Mucosa of stomach (tissue), 1 donor: ENCODE data around the gene OAS3.
A peak's percentile ranks its signal among the peaks of the same experiment; 100 is the strongest.
"Not testable (repeated sequence)": the region's sequence is repeated elsewhere in the genome, so short reads cannot be mapped to it uniquely, and the experiment has no call there.

Experiments used
- H3K27me3 ChIP-seq: one replicate; pipeline ENCODE4 v1.7.0; 2013; ENCODE audit warnings: mild to moderate bottlenecking, low read length; ENCODE audit not compliant: control insufficient read depth, insufficient read depth
- H3K36me3 ChIP-seq: one replicate; pipeline ENCODE4 v1.7.0; 2013; ENCODE audit warnings: low read length; ENCODE audit not compliant: control insufficient read depth, insufficient read depth
- H3K4me1 ChIP-seq: one replicate; pipeline ENCODE4 v1.7.0; 2013; ENCODE audit warnings: mild to moderate bottlenecking, low read length; ENCODE audit not compliant: control insufficient read depth, insufficient read depth
- H3K4me3 ChIP-seq: one replicate; pipeline ENCODE4 v1.7.0; 2013; ENCODE audit warnings: low read length
- H3K9ac ChIP-seq: one replicate; pipeline ENCODE4 v1.7.0; 2013; ENCODE audit warnings: mild to moderate bottlenecking, low read length, moderate library complexity
- H3K9me3 ChIP-seq: one replicate; pipeline ENCODE4 v1.7.0; 2013; ENCODE audit warnings: mild to moderate bottlenecking, low read length, moderate library complexity; ENCODE audit not compliant: control insufficient read depth
- donor health status: Pancreatic carcinoma.

Gene OAS3

DNA sequence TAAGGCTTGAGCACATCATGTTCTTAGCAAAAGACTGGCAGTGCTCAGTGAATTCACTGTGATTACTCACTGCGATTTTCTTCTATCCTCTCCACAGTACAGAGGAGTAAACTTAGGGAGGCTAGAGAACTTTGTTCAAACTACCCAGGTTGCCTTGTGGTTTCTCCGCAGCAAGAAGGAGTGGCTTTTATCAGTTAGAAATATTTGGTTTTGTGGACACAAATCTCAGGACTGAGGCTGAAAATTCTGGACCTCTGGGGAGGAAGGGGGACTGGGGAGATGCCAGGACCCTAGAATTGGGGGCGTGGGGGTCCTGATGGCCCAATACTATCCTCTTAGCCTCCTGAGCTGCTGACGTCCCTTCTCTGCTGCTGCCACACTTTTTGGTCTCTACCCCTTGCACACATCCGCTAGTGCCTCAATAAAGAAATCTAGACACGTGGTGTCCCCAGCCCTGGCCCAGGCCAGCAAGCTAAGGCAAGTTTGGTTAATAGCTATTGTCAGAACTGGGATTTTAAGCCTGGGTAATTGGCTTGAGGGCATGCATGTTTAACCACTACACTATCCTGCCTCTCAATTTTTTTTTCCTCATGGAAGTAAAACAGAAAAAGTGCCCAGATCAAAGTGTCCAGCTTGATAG lies 40.9 kb downstream of the OAS3 start:
- Histone ChIP-seq H3K27me3 (no peaks in the 10 kb centered on the region), H3K9ac (peak overlapping the region; percentile 78), H3K4me1 (peaks cover 13% of the 10 kb centered on the region), H3K9me3 (no peaks in the 10 kb centered on the region), H3K4me3 (peak overlapping the region; percentile 65), H3K36me3 (no peaks in the 10 kb centered on the region)

DNA sequence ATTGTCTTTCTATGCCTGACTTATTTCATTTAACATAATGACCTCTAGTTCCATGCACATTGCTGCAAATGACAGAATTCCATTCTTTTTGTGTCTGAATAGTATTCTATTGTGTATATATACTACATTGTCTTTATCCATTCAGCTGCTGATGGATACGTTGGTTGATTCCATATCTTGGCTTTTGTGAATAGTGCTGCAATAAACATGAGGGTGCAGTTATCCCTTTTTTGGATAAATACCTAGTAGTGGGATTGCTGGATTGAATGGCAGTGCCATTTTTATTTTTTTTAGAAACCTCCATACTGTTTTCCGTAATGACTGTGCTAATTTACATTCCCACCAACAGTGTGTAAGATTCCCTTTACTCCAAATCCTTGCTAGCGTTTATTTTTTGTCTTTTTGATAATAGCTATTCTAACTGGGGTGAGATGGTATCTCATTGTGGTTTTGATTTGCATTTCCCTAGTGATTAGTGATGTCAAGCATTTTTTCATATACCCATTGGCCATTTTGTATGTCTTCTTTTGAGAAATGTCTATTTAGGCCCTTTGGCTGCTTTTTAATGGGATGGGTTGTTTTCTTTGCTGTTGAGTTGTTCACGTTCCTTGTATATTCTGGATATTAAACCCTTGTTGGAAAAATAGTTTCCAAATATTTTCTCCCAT lies 42.4 kb downstream of the OAS3 start:
- Histone ChIP-seq H3K36me3 (no peaks in the 10 kb centered on the region), H3K4me1 (peaks cover 13% of the 10 kb centered on the region), H3K9ac (no peak overlapping the region), H3K9me3 (no peaks in the 10 kb centered on the region), H3K27me3 (no peaks in the 10 kb centered on the region), H3K4me3 (no peak overlapping the region)

DNA sequence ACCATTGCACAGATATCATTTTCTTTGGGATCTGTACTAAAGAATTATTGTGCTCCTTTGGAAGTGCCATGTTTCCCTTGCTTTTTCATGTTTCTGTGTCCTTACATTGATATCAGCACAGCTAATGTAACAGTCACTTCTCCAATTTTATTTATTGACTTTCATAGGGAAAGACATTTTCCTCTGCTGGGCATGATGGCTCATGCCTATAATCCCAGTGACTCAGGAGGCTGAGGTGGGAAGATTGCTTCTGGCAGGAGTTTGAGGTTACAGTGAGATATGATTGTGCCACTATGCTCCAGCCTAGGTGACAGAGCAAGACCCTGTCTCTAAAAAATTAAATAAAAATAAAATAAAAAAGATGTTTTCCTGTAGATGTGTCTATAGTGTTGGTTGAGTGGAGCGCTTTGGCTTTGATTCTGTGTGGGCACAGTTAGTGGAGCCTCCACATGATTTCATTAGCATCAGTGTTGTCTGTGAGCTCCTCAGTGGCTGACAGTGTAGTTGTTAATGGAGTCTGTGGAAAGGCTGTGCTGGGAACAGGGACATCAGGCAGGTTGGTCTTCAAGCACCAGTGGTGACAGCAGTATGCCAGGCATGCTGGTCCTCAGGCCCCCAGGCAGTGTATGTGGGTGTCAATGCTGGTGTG lies 47.5 kb downstream of the OAS3 start:
- Histone ChIP-seq H3K9ac (no peak overlapping the region), H3K9me3 (no peaks in the 10 kb centered on the region)

DNA sequence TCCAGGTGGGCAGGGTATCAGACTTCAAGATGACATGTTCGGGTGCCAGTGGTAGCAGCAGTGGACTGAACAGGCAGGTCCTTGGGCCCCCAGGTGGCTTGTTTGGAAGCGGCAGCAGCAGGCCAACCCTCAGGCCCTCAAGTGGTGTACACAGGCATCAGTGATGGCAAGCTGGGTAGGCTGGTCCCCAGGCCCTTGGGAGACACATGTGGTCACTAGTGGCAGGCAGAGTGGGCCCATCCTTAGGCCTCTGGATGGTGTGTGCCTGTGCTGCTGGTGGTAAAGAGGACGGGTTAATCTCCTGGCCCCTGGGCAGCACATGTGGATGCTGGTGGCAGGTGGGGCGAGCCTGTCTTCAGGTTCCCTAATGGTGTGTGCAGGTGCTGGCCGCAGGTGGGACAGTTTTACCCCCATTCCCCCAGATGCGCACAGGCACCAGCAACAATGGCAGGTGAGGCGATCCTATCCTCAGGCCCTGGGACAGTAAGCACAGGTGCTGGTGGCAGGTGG lies 48.1 kb downstream of the OAS3 start:
- Histone ChIP-seq H3K36me3 (no peaks in the 10 kb centered on the region), H3K9ac (no peak overlapping the region), H3K27me3 (no peaks in the 10 kb centered on the region), H3K9me3 (no peaks in the 10 kb centered on the region), H3K4me1 (no peaks in the 10 kb centered on the region), H3K4me3 (no peak overlapping the region)

More for the DNA sequence above, 47.5 kb downstream of the OAS3 start:
- Histone ChIP-seq H3K4me3 (no peak overlapping the region), H3K4me1 (no peaks in the 10 kb centered on the region), H3K36me3 (no peaks in the 10 kb centered on the region), H3K27me3 (no peaks in the 10 kb centered on the region)

DNA sequence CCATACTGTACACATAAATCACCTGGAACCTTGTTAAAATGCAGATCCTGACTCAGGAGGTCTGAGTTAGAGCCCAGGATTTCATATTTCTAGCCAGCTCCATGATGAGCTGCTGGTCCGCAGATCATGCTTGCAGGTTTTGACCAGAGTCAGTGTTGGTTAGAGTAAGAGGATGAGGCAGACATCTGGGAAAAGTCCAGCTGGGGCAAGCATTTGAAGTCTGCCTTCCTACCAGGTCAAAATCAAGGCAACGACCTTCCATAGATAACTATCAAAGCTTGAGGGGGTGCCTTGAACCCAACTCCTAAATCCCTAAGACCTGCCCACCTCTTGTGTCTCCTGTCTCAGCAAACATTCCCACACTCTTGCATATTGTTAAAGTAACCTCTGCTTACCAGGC lies 49.3 kb downstream of the OAS3 start:
- no peak overlapping the region for H3K9ac ChIP-seq
- no peaks in the 10 kb centered on the region for H3K4me1 ChIP-seq
- no peak overlapping the region for H3K4me3 ChIP-seq
- H3K36me3 ChIP-seq, result no peaks in the 10 kb centered on the region
- no peaks in the 10 kb centered on the region for H3K9me3 ChIP-seq
- H3K27me3 ChIP-seq, result no peaks in the 10 kb centered on the region

DNA sequence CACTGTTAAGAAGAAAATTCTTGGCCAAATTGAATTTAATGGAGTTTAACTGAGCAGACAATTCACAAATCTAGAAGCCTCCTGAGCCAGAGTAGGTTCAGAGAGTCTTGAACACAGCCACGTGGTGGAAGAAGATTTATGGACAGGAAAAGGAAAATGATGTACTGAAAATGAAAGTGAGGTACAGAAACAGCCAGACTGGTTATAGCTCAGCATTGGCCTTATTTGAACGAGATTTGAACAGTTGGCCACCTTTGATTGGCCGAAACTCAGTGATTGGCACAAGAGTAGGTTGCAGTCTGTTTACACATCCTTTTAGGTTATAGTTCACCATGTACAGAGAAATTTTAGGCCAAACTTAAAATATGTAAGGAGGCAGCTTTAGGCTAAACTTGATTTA lies 50.0 kb downstream of the OAS3 start:
- H3K4me1 ChIP-seq, result no peaks in the 10 kb centered on the region
- no peak overlapping the region for H3K4me3 ChIP-seq
- H3K36me3 ChIP-seq, result no peaks in the 10 kb centered on the region
- no peak overlapping the region for H3K9ac ChIP-seq
- no peaks in the 10 kb centered on the region for H3K9me3 ChIP-seq
- no peaks in the 10 kb centered on the region for H3K27me3 ChIP-seq

DNA sequence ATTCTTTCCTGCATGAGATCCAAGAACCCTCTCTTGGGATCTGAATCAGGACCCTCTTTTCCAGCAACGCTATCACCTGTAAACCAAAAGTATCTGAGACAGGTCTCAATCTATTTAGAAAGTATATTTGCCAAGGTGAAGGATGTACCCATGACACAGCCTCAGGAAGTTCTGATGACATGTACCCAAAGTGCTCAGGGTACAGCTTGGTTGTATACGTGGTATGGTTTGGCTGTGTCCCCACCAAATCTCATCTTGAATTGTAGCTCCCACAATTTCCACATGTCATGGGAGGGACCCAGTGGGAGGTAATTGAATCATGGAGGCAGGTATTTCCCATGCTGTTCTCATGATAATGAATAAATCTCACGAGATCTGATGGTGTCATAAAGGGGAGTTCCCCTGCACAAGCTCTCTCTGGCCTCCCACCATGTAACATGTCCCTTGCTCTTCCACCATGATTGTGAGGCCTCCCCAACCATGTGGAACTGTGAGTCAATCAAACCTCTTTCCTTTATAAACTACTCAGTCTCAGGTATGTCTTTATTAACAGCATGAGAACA lies 50.6 kb downstream of the OAS3 start:
- H3K27me3 ChIP-seq, H3K9me3 ChIP-seq, H3K36me3 ChIP-seq, H3K4me3 ChIP-seq, H3K4me1 ChIP-seq, H3K9ac ChIP-seq: not testable (repeated sequence)

DNA sequence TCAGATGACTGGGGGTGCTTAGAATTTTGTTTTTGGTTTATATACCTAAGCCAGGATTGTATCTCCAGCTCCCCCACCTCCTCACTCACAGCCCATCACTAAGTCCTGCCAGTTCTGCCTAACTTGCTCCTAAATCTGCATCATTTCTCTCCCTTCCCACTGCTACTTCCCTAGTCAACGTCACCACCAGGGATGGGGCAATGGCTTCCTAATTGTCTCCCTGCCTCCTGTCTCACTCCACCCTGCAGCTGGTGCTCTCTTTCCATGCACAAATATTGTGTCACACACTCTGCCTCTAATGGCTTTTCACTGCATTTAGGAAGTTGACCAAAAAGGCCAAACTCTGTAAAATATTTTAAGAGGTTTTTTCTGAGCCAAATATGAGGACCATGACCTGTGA lies 51.5 kb downstream of the OAS3 start:
- no peaks in the 10 kb centered on the region for H3K36me3 ChIP-seq

DNA sequence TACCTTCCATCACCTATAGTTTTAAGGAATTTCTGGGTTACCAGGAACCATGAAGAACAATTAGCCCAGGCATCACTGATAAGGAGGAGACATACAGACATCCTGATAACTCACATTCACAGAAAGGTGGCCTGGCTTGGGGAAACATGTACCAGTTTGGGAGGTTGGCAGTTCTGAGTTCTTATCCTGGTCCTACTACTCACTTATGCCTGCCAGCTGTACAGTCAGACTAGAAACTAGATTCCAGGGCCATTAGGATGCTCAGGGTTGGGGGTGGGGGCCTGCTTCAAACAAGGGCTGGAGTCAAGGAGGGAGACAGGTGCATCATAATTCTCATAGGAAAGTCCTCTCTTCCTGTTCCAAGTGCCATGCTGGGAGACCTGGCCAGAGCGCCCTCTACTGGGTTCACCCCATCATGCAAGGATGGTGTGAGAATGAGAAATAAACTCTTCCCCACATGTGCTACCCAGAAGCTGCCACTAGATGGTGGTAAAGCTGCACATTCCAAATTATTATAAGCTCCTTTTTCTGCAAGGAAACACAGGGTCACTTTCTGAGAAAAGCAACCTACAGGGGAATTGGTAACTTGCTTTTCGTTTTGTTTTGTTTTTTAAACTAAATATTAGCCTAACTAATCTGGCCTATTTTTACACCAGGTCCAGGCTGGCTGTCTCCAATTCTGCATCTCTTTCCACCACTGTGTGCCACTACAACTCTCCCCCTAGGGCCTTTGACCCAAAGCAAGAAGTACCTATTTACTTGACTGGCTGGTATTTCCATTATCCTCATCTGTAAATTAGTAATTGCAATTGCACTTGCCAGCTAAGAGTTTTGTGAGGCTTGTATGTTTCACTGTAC lies 54.5 kb downstream of the OAS3 start:
- Histone ChIP-seq H3K9me3 (no peaks in the 10 kb centered on the region), H3K36me3 (peaks cover 6% of the 10 kb centered on the region), H3K4me3 (no peak overlapping the region), H3K4me1 (no peaks in the 10 kb centered on the region), H3K9ac (no peak overlapping the region), H3K27me3 (no peaks in the 10 kb centered on the region)

More for the DNA sequence above, 51.5 kb downstream of the OAS3 start:
- no peak overlapping the region for H3K9ac ChIP-seq
- no peaks in the 10 kb centered on the region for H3K4me1 ChIP-seq
- no peaks in the 10 kb centered on the region for H3K9me3 ChIP-seq
- no peak overlapping the region for H3K4me3 ChIP-seq
- no peaks in the 10 kb centered on the region for H3K27me3 ChIP-seq

DNA sequence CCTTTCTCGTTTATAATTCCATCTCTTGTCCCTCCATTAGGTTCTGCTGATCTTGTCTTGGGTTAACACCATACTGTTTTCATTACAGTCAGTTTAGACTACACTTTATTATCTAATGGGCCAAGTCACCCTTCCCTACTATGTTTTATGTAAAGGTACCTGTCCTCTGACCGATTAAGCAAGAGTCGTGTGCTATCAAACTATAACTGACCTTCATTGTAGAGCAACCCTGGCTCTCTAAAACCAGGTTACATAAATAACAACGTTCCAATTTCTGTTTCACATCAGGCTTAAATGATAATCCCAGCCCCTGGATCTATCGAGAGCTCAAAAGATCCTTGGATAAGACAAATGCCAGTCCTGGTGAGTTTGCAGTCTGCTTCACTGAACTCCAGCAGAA lies 56.7 kb downstream of the OAS3 start:
- peaks cover 6% of the 10 kb centered on the region for H3K36me3 ChIP-seq
- no peaks in the 10 kb centered on the region for H3K9me3 ChIP-seq
- no peak overlapping the region for H3K4me3 ChIP-seq
- H3K4me1 ChIP-seq, result no peaks in the 10 kb centered on the region
- no peaks in the 10 kb centered on the region for H3K27me3 ChIP-seq
- no peak overlapping the region for H3K9ac ChIP-seq

DNA sequence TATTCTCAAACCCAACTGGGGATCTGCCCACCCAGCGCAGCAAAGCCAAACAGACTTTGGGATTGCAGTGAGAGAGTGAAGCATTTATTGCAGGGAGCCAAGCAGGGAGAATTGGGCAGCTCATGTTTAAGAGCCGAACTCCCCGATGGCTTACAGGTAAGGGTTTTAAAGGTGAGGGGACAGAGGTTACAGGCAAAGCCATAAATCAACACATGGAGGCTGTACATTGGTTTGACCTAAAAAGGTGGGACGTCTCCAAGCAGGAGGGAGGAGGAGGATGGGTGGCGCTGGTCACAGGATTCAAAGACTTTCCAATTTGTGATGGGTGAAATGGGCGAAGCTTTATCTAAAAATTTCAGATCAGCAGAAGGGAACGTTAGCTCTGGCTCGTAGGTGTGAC lies 58.2 kb downstream of the OAS3 start:
- Histone ChIP-seq H3K9ac (no peak overlapping the region), H3K4me3 (no peak overlapping the region), H3K9me3 (no peaks in the 10 kb centered on the region), H3K4me1 (no peaks in the 10 kb centered on the region), H3K36me3 (peaks cover 6% of the 10 kb centered on the region), H3K27me3 (no peaks in the 10 kb centered on the region)
